IMR-90 (cell line): Measurements from ENCODE around the gene PRKN. TPM values are rescaled to one million over a fixed set of nuclear protein-coding genes. Genes with fewer than 3 reads are reported as not detected.

ENCODE experiments used
- ATAC-seq: fragments of 200-7000 bp; cut with Tn5 transposase; 2 replicates; pipeline ENCODE4 v1.9.1; 2020; ENCODE audit warnings: low read depth, mild to moderate bottlenecking, moderate library complexity
- BruUV-seq: library from RNA; stranded (reverse); fragments of 400-500 nt; replicated peaks from 2 replicates; lab custom pipeline; 2021; lab: Mats Ljungman, UMichigan
- CTCF ChIA-PET: fragments of 300-600 bp; formaldehyde crosslinking; extraction: SDS; loops from one replicate; lab custom pipeline; 2021; ENCODE audit warnings: antibody characterized with exemption; lab: Yijun Ruan, JAX
- POLR2A ChIA-PET: fragments of 300-600 bp; sonication (Branson Sonifier 250); formaldehyde crosslinking; loops from one replicate; lab custom pipeline; 2022; ENCODE audit warnings: antibody characterized with exemption; ENCODE audit not compliant: unreplicated experiment; lab: Charles Lee
- DNase-seq: peaks from one replicate; pipeline ENCODE4 v3.0.0; 2013
- H2AFZ ChIP-seq: replicated peaks from 2 replicates; pipeline ENCODE3; 2013; ENCODE audit warnings: low read length, mild to moderate bottlenecking; ENCODE audit not compliant: poor library complexity
- H2AK5ac ChIP-seq: 2 replicates; pipeline ENCODE4 v1.6.1; 2013; ENCODE audit warnings: low read depth, low read length, inconsistent platforms
- H2AK9ac ChIP-seq: replicated peaks from 2 replicates; pipeline ENCODE3; 2013; ENCODE audit warnings: mild to moderate bottlenecking, low read depth, low read length, moderate library complexity; ENCODE audit not compliant: poor library complexity
- H2BK120ac ChIP-seq: 2 replicates; pipeline ENCODE4 v1.6.1; 2013; ENCODE audit warnings: low read depth, low read length, inconsistent platforms
- H2BK15ac ChIP-seq: 3 replicates; pipeline ENCODE4 v1.6.1; 2013; ENCODE audit warnings: low read depth, low read length, inconsistent platforms
- H2BK20ac ChIP-seq: 2 replicates; pipeline ENCODE4 v1.6.1; 2013; ENCODE audit warnings: low read depth, mild to moderate bottlenecking, inconsistent platforms, low read length, moderate library complexity
- H2BK5ac ChIP-seq: 2 replicates; pipeline ENCODE4 v1.6.1; 2013; ENCODE audit warnings: mild to moderate bottlenecking, low read depth, low read length, inconsistent platforms; ENCODE audit not compliant: poor library complexity, severe bottlenecking
- H3K14ac ChIP-seq: replicated peaks from 2 replicates; pipeline ENCODE4 v1.6.1; 2013; ENCODE audit warnings: low read depth, low read length, inconsistent platforms
- H3K18ac ChIP-seq: 2 replicates; pipeline ENCODE4 v1.6.1; 2013; ENCODE audit warnings: low read depth, low read length, control low read depth
- H3K23ac ChIP-seq: 2 replicates; pipeline ENCODE4 v1.6.1; 2013; ENCODE audit warnings: low read depth, low read length, inconsistent platforms
- H3K27ac ChIP-seq: 2 replicates; pipeline ENCODE4 v1.5.1; 2013; ENCODE audit warnings: mild to moderate bottlenecking, control low read depth, low read length; ENCODE audit not compliant: insufficient read depth
- H3K27me3 ChIP-seq: 2 replicates; pipeline ENCODE4 v1.6.1; 2013; ENCODE audit warnings: low read length; ENCODE audit not compliant: control insufficient read depth, insufficient read depth
- H3K36me3 ChIP-seq: 2 replicates; pipeline ENCODE4 v1.6.1; 2013; ENCODE audit warnings: low read length, mixed read lengths; ENCODE audit not compliant: control insufficient read depth, insufficient read depth
- H3K4ac ChIP-seq: 2 replicates; pipeline ENCODE4 v1.6.1; 2013; ENCODE audit warnings: low read depth, low read length, inconsistent platforms
- H3K4me1 ChIP-seq: 2 replicates; pipeline ENCODE4 v1.6.1; 2013; ENCODE audit warnings: low read length, mixed read lengths; ENCODE audit not compliant: control insufficient read depth, insufficient read depth
- H3K4me2 ChIP-seq: 2 replicates; pipeline ENCODE4 v1.6.1; 2013; ENCODE audit warnings: low read depth, mild to moderate bottlenecking, control low read depth, low read length, moderate library complexity
- H3K4me3 ChIP-seq: 2 replicates; pipeline ENCODE4 v1.5.1; 2013; ENCODE audit warnings: low read depth, mild to moderate bottlenecking, control low read depth, low read length, moderate library complexity; ENCODE audit not compliant: insufficient read depth
- H3K56ac ChIP-seq: 2 replicates; pipeline ENCODE4 v1.6.1; 2013; ENCODE audit warnings: low read length, inconsistent platforms; ENCODE audit not compliant: insufficient read depth; ENCODE audit errors: extremely low read depth
- H3K79me1 ChIP-seq, 2 experiments: 2 replicates each; pipeline ENCODE4 v1.6.1; 2013; ENCODE audit warnings: low read length in 2 of 2, inconsistent platforms in 1 of 2, low read depth in 1 of 2
- H3K9ac ChIP-seq: 2 replicates; pipeline ENCODE4 v1.6.1; 2013; ENCODE audit warnings: low read depth, low read length, control low read depth
- H3K9me1 ChIP-seq: 2 replicates; pipeline ENCODE4 v1.6.1; 2013; ENCODE audit warnings: low read length, inconsistent platforms; ENCODE audit not compliant: insufficient read depth
- H3K9me3 ChIP-seq: 2 replicates; pipeline ENCODE4 v1.6.1; 2013; ENCODE audit warnings: low read length; ENCODE audit not compliant: control insufficient read depth, insufficient read depth
- H4K20me1 ChIP-seq: 2 replicates; pipeline ENCODE4 v1.6.1; 2013; ENCODE audit warnings: low read length, inconsistent platforms; ENCODE audit not compliant: insufficient read depth
- H4K5ac ChIP-seq: 2 replicates; pipeline ENCODE4 v1.6.1; 2013; ENCODE audit warnings: mild to moderate bottlenecking, low read depth, low read length, control low read depth
- H4K8ac ChIP-seq, 2 experiments: 2 replicates each; pipeline ENCODE4 v1.6.1; 2013; ENCODE audit warnings: low read depth in 2 of 2, low read length in 2 of 2, control low read depth in 1 of 2, inconsistent platforms in 1 of 2
- H4K91ac ChIP-seq: 2 replicates; pipeline ENCODE4 v1.6.1; 2013; ENCODE audit warnings: low read depth, low read length, inconsistent platforms; ENCODE audit not compliant: insufficient read depth
- CTCF ChIP-seq: conservative IDR thresholded peaks from 2 replicates; pipeline ENCODE4 v1.5.1; 2012; ENCODE audit warnings: mild to moderate bottlenecking, low read depth, low read length, improper control_type of control experiment
- ELK1 ChIP-seq: fragments of 150-350 bp; IDR thresholded peaks from 2 replicates; pipeline ENCODE4 v1.6.1; 2016; ENCODE audit warnings: low read depth, mild to moderate bottlenecking, low read length, moderate library complexity, borderline replicate concordance
- FOS ChIP-seq: fragments of 150-350 bp; IDR thresholded peaks from 2 replicates; pipeline ENCODE4 v1.6.1; 2016; ENCODE audit warnings: low read depth, low read length
- MAFK ChIP-seq: IDR thresholded peaks from 2 replicates; pipeline ENCODE4 v1.6.1; 2012; ENCODE audit warnings: low read depth, low read length, improper control_type of control experiment
- MAZ ChIP-seq: IDR thresholded peaks from 2 replicates; pipeline ENCODE4 v1.6.1; 2012; ENCODE audit warnings: low read depth, mild to moderate bottlenecking, low read length, improper control_type of control experiment, moderate library complexity, borderline replicate concordance
- MXI1 ChIP-seq: IDR thresholded peaks from 2 replicates; pipeline ENCODE4 v1.6.1; 2012; ENCODE audit warnings: low read depth, mild to moderate bottlenecking, low read length, moderate library complexity, borderline replicate concordance
- RAD21 ChIP-seq: IDR thresholded peaks from 2 replicates; pipeline ENCODE4 v1.6.1; 2012; ENCODE audit warnings: low read length, improper control_type of control experiment
- SMC3 ChIP-seq: fragments of 150-350 bp; IDR thresholded peaks from 2 replicates; pipeline ENCODE4 v1.6.1; 2016; ENCODE audit warnings: low read depth, mild to moderate bottlenecking, antibody characterized with exemption, low read length, moderate library complexity
- USF2 ChIP-seq: fragments of 150-350 bp; IDR thresholded peaks from 2 replicates; pipeline ENCODE4 v1.6.1; 2017; ENCODE audit warnings: mild to moderate bottlenecking, antibody characterized with exemption, low read length, low read depth
- WGBS, 2 experiments: methylation state at CpG; one replicate each; pipeline versions ENCODE4 v1.1.5 to v1.1.7; 2013; ENCODE audit warnings: missing lambda C conversion rate in 2 of 2; ENCODE audit not compliant: insufficient read length in 1 of 2; ENCODE audit errors: extremely low coverage in 2 of 2; 5-methylcytosine and 5-hydroxymethylcytosine counted together
- dilution Hi-C: fragments of 300-500 bp; cut with HindIII; formaldehyde crosslinking; loops from one replicate; pipeline ENCODE4 v1.14.3; 2018; ENCODE audit warnings: low sequenced_read_pairs; ENCODE audit not compliant: unreplicated experiment
- in situ Hi-C: fragments of 300-500 bp; cut with MboI; formaldehyde crosslinking; loops from 3 replicates; pipeline ENCODE4 v1.14.3; 2019; ENCODE audit warnings: low sequenced_read_pairs, inconsistent platforms, mixed read lengths
- intact Hi-C: fragments of 100-400 bp; cut with micrococcal nuclease; formaldehyde crosslinking; loops from 2 replicates; pipeline ENCODE4 v1.10.0; 2022
- polyA plus RNA-seq, 3 experiments: library from polyadenylated mRNA; depleted of rRNA; stranded (reverse); fragments of >200 nt; gene quantifications; 2 replicates each; pipeline ENCODE4 v1.2.3, GENCODE V29; 2012; ENCODE audit warnings: low replicate concordance in 1 of 3
- total RNA-seq: library from RNA; depleted of rRNA; stranded (reverse); fragments of >200 nt; gene quantifications from 2 replicates; pipeline ENCODE4 v1.2.3, GENCODE V29; 2012

The PRKN gene
- total and polyA plus RNA-seq, 2 of the 4 experiments (the other 2 are of a cell fraction): 0.15 to 0.18 TPM

GRCh38 chr6:162690158-162690557, 37.4 kb downstream of the PRKN start:
- in situ Hi-C loops: no loop called here

More at GRCh38 chr6:162690158-162690557, 37.4 kb downstream of the PRKN start:
- H3K36me3 ChIP-seq: no peaks in the 10 kb centered on the region
- peaks cover 7% of the 10 kb centered on the region for H3K9me3 ChIP-seq
- no peak overlapping the region for H2BK5ac ChIP-seq
- H3K27me3 ChIP-seq: no peaks in the 10 kb centered on the region
- POLR2A ChIA-PET: no interaction called here
- CTCF ChIA-PET: no interaction called here
- H3K23ac ChIP-seq: no peak overlapping the region
- no peaks in the 10 kb centered on the region for H4K20me1 ChIP-seq
- no peak overlapping the region for H2AK9ac ChIP-seq
- H4K5ac ChIP-seq: no peak overlapping the region
- no TSS peak for BruUV-seq
- no peak overlapping the region for H3K9ac ChIP-seq
- H3K18ac ChIP-seq: no peak overlapping the region
- H3K14ac ChIP-seq: no peak overlapping the region
- no peak for TF ChIP-seq MXI1
- no peak for TF ChIP-seq ELK1
- TF ChIP-seq RAD21: no peak
- no peak for TF ChIP-seq SMC3
- TF ChIP-seq CTCF: no peak
- TF ChIP-seq MAZ: no peak
- TF ChIP-seq FOS: no peak
- no peak for TF ChIP-seq USF2
- TF ChIP-seq MAFK: no peak
- H4K91ac ChIP-seq: no peak overlapping the region
- H3K4ac ChIP-seq: no peak overlapping the region
- DNase-seq (no peak), ATAC-seq (no peak)
- no peak overlapping the region for H2AK5ac ChIP-seq
- intact Hi-C loops: no loop called here
- no peaks in the 10 kb centered on the region for H3K4me1 ChIP-seq
- no peak overlapping the region for H3K56ac ChIP-seq
- dilution Hi-C loops: no loop called here
- H2BK15ac ChIP-seq: no peak overlapping the region
- H2BK120ac ChIP-seq: no peak overlapping the region
- no peaks in the 10 kb centered on the region for H3K79me1 ChIP-seq
- no peak overlapping the region for H4K8ac ChIP-seq
- H2AFZ ChIP-seq: no peak overlapping the region
- no peak overlapping the region for H3K27ac ChIP-seq
- H3K4me2 ChIP-seq: no peak overlapping the region
- H3K9me1 ChIP-seq: no peaks in the 10 kb centered on the region
- H3K4me3 ChIP-seq: no peak overlapping the region
- WGBS, 2 experiments: no CpG with 5 or more reads among the region's 5 CpGs
- H2BK20ac ChIP-seq: no peak overlapping the region
